ENCODE data around the gene OR2T11.
"Not testable (repeated sequence)": the region's sequence is repeated elsewhere in the genome, so short reads cannot be mapped to it uniquely, and the experiment has no call there.

OR2T11 gene

DNA sequence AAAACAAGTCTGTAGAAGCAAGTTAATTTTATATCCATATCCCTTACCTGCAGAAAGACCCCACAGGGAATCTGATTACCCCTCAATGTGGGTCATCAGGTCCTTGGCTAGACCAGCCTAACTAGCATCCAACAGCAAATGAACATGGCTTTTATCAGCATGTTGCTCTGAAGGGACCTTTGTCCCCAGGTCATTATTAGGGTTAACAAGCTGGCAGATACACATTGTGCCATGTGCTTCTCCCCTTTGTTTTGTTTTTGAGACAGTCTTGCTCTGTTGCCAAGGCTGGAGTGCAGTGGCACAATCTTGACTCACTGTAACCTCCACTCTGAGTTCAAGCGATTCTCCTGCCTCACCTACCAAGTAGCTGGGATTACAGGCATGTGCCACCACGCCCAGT lies at the start of gene OR2T11:
OR2T11 (minus strand) TSS at position 101 of the 400 bp plus-strand sequence. CDS start 7,963 bp downstream, outside the sequence.
- DNase-seq, result not testable (repeated sequence)

DNA sequence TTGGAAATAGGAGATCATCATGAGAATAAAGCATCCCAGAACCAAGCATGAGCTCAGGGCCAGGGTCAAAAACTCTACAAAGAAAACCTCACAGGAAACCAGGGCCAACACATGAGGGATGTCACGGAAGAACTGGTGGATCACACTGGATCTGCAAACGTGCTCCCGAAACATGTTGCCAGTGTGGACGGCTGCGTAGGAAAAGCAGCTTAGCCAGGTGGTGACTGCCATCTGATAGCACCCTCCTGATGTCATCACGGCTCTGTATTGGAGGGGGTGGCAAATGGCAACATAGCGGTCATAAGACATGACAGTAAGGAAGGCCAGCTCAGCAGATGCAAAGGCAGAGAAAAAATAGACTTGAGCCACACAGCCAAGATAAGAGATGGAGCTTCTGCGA lies 46.8 kb upstream of the OR2T11 start:
- DNase-seq, result no peak

DNA sequence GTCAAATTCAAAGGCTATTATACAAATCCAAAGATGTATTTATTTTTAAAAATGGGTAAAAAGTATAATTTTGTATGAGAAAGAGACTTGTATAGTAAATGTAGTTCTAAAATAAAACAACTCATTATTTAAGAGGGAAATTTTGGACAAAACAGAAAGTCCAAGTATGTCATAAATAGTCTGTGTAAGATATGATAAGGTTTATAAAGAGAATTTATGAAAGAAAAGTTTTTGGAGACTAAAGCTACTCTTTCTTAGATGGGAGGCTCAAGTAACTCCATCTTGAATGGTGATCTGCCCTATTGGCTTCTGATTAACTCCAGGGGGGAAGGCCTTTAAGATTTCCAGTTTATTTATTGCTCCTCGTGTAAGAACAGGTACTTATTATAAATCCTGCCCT lies 35.1 kb upstream of the OR2T11 start:
- no peak for DNase-seq

DNA sequence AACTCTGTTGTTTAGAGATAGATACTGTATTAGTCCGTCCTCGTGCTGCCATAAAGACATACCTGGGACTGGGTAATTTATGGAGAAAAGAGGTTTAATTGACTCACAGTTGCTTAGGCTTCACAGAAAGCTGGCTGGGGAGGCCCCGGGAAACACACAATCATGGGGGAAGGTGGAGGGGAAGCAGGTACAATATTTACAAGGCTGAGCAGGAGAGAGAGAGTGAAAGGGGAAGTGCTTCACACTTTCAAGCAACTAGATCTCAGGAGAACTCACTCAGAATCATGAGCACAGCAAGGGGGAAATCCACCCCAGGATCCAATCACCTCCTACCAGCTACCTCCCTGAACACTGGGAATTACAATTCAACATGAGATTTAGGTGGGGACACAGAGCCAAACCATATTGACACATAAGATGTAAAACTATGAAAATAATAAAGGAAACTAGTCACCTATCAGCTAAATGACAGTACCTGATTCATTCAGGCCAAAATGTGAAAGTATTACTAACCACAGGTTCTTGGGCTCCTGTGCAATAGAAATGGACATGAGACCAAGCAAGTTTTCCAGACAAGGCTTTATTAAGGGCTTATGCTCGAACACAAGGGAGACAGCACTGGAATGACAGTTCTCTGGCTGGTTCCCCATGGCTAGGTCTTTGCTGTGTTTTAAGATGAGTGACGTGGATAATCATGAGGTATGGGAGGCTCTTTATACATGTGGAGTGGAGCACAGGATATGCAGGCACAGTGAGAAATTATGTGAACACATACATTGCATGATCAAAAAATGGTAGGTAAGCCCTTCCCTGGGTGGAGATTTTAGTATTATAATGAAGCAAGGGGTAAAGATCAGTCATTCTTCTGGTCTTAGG lies 28.8 kb upstream of the OR2T11 start:
- DNase-seq, result not testable (repeated sequence)

GRCh38 chr1:248656797-248657196 lies 21.9 kb upstream of the OR2T11 start:
- DNase-seq, result not testable (repeated sequence)

GRCh38 chr1:248655354-248655753 lies 20.5 kb upstream of the OR2T11 start, which contains the start of gene OR2T27:
Gene OR2T27 (minus strand): TSS chr1:248655528. CDS start chr1:248650884, 4,644 bp downstream.
- not testable (repeated sequence) for DNase-seq

DNA sequence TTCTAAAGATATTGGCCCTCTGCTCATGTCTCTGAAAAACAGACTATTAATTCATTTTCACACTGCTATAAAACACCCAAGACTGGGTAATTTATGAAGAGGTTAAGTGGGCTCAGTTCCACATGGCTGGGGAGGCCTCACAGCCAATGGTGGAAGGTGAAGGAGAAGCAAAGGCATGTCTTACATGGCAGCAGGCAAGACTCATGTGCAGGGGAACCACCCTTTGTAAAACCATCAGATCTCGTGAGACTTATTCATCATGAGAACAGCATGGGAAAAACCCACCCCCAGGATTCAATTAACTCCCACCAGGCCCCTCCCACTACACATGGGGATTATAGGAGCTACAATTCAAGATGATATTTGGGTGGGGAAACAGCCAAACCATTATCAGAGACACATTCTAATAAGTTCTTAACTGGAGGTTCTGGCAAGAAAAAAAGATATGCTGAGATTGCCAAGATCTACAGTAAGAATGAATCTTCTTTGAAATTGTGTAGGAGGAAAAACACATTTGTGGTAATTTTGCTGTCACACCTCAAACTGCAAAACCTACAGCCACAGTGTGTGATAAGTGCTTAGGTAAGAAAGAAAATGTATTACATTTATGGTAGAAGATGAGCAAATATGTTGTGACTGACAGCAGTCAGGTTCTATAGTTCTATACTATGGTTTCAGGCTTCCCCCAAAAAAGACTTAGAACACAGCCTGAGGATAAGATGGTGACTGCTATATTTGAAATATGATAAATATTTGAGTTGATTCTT lies 14.1 kb upstream of the OR2T11 start:
- not testable (repeated sequence) for DNase-seq

GRCh38 chr1:248645178-248645577 lies 10.3 kb upstream of the OR2T11 start, which contains the start of gene OR2T35:
Gene OR2T35 (minus strand): TSS chr1:248645278. CDS start chr1:248639258, 6,020 bp downstream.
- DNase-seq, result not testable (repeated sequence)

DNA sequence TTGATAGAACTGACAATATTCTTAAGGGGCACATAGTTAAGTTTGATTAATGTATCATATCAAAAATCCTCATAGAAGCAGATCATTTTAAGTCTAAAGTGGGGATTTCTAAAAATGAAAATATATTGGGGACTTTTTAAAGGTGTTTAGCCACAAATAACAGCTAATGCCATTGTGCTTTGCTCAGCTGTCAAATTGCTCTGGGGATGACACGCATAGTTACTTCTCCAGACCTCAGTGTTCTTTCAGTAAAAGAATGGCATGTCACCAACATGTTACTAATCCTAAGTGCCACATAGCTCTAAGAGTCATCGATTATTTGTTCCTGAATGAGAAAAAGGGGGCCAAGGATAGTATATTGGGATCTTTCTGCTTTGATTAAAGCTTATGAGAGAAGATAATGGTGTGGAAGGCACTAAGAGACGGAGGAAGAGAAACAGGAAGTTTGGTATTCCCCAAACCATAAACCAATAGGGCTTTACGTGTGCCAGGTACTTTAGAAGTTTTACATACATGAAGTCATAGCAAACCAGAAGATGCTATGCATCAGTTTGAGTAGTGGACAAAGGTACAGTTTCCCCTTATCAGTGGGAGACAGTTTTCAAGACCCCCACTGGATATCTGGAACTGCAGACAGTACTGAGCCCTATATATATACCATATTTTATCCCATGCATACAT lies 8.2 kb upstream of the OR2T11 start:
- not testable (repeated sequence) for DNase-seq

GRCh38 chr1:248641583-248641982 lies 6.7 kb upstream of the OR2T11 start:
- DNase-seq, result not testable (repeated sequence)

DNA sequence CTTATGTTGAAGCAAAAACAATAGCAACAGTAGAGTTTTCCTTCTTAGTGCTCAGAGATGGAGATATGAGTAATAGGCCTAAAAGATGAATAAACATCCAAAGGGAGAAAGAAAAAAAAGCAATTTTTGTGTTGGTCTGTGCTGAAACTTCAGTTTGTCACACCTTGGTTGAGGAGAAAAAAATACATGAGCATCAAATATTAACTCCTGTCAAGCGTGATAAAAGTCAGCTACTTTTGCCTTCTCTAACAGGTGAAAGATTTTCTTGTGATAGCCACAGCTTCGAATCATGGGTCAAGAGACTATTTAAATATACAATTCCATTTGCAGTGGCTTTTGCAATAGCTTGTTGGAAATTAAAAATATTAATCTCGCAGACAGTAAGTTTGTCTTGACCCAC lies 6.0 kb upstream of the OR2T11 start:
- not testable (repeated sequence) for DNase-seq

DNA sequence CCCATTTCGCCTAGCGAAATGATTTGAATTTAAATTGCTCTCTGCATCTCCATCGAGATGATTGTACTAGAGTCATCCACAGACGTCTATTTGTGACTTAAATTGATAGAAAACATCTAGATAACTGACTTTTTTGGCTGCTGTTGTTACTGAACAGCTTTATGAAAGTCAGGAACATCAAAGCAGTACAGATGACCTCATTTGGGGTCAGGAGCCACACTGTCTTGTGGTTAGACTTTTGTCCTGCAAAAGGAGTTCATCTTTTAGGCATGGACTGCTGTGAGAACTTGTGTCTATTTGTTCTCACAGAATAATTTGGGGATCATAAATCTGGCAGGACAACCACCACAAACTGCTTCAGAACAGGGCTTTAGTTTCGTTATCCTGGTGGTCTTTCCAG lies 4.8 kb upstream of the OR2T11 start:
- DNase-seq, result not testable (repeated sequence)

DNA sequence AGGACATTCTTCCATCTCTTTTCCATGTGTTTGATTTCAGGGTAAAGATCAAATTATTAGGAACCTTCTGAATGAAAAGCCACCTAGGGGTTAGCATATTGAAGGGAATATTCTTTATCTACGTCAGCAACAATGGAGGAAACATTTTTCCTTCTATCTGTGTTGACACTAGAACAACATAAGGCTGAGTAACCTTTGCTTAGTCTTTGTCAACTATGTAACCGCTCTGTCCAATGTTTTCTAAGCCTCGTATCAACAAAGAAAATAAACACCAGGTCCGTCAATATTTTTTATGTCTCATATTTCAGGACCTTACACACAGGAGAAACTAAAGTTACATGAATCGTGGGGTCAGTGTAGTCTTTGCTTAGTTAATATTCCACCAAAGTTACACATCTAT lies 1.7 kb upstream of the OR2T11 start:
- not testable (repeated sequence) for DNase-seq

GRCh38 chr1:248631354-248632008 lies 3.4 kb downstream of the OR2T11 start:
- DNase-seq, result no peak

- DNase-seq, result no peak
Measured at GRCh38 chr1:248630551-248630950, 4.3 kb downstream of the OR2T11 start.

GRCh38 chr1:248627971-248628844 lies 6.7 kb downstream of the OR2T11 start:
- no peak for DNase-seq

GRCh38 chr1:248625971-248626370 lies 8.9 kb downstream of the OR2T11 start:
- no peak for DNase-seq

GRCh38 chr1:248625166-248625565 lies 9.7 kb downstream of the OR2T11 start:
- no peak for DNase-seq

- no peak for DNase-seq
Measured at GRCh38 chr1:248622570-248623001, 12.3 kb downstream of the OR2T11 start.

- DNase-seq, result no peak
Measured at GRCh38 chr1:248621770-248622169, 13.1 kb downstream of the OR2T11 start.

DNA sequence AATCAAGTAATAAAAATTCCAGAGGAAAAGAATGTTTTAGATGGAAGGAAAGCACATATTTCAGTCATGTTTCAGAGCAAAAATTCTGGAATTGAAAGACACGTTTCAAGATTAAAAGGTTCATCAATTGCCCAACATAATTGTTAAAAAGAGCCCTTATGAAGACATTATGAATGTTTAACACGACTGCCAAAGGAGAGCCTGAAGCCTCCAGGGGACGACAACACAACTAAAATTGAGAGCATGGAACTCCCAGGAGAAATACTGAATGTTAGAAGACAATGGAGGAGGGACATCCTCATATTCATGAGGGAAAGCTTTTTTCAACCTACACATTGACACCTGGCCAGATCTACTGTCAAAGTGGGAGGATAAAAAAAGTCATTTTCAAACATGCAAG lies 16.0 kb downstream of the OR2T11 start:
- no peak for DNase-seq

Measured in right hindlimb (tissue), 1 donor.